Astrocyte (in vitro differentiated cells and primary cell): ENCODE measurements around the gene FAHD2A.
"Not testable (repeated sequence)": the region's sequence is repeated elsewhere in the genome, so short reads cannot be mapped to it uniquely, and the experiment has no call there.

Source experiments
- CTCF ChIP-seq: IDR thresholded peaks from 2 replicates; pipeline ENCODE4 v1.5.1; 2011; ENCODE audit warnings: low read depth, mild to moderate bottlenecking, inconsistent platforms, low read length, moderate library complexity; ENCODE audit not compliant: insufficient read depth
- EZH2 ChIP-seq: IDR thresholded peaks from 2 replicates; pipeline ENCODE4 v1.6.1; 2012; ENCODE audit warnings: mild to moderate bottlenecking, low read length, inconsistent platforms; ENCODE audit not compliant: insufficient read depth

GRCh38 chr2:95429748-95430467, 27.4 kb downstream of the FAHD2A start:
- TF ChIP-seq CTCF, EZH2: not testable (repeated sequence)
